ENCODE measurements around the gene EPHA7. TPM values are rescaled to one million over a fixed set of nuclear protein-coding genes. Genes with fewer than 3 reads are reported as not detected.

The EPHA7 gene
- polyA plus RNA-seq, 2 of the 4 experiments (the other 2 are of a cell fraction): 0.45 to 0.56 TPM

DNA sequence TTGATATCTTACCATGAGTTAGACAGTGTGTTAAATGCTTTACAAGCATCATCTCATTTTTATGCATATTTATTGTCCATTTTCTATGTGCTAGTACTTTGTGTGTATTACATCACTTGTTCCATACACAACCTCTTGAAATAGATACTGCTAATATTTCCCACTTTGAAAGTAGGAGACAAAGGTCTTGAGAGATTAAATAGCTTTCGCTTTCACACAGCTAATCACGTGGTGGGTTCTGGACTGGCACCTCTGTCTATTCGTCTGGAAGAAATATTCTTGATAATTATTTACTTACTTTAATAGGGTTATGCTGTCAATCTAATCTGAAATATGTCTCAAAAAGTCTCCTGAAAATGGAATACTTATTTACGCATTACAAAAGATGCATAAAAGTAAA lies 30.2 kb downstream of the EPHA7 start:
- no peak for FAIRE-seq

DNA sequence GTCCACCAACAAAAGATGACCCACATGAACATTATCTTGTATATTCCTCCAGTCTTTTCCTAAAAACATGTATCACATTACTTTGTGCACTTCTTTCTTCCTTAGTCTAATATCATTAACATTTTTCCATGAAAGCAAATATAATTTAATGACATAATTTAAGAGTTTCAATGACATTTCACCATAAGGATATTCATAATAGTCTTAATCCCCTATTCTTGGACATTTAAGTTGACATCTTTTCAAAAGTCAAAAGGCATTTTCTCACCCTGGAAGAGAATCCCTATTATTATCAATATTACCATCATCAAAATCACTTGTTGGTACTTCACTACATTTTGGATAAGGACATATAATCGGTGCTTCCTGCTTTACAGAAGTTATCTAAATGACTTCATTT lies 31.3 kb downstream of the EPHA7 start:
- TF ChIP-seq ZSCAN20 (CRISPR knock-in tag; IDR thresholded peaks at IDR 0.05) (no peak), SREBF2 (IDR thresholded peaks at IDR 0.05) (no peak), MYC (IDR thresholded peaks at IDR 0.05; ENCODE audit: borderline replicate concordance, low read length) (no peak), POLR2A (IDR thresholded peaks at IDR 0.05; ENCODE audit: low read length) (no peak), FOSB (CRISPR knock-in tag; IDR thresholded peaks at IDR 0.05) (no peak), KDM1A (IDR thresholded peaks at IDR 0.05; ENCODE audit: low read depth) (no peak), RNF2 (IDR thresholded peaks at IDR 0.05; ENCODE audit: borderline replicate concordance, low read depth) (no peak)
- DNase-seq (ENCODE audit: low read depth in 1 of 2, low spot score in 1 of 2) (no peak), ATAC-seq (no peak), FAIRE-seq (no peak)
- Histone ChIP-seq H3K4me1 (no peaks in the 10 kb centered on the region), H3K27ac (no peak overlapping the region), H3K9me3 (no peaks in the 10 kb centered on the region), H3K4me2 (no peak overlapping the region), H3K4me3 (no peak overlapping the region)
- WGBS (ENCODE audit: missing lambda C conversion rate): 9% methylated on average over 1 of the region's 1 CpG
- CTCF ChIA-PET: no interaction called here
- POLR2A ChIA-PET: no interaction called here

More for the DNA sequence above, 30.2 kb downstream of the EPHA7 start:
- Histone ChIP-seq H3K9me3 (no peaks in the 10 kb centered on the region), H3K27ac (no peak overlapping the region), H3K4me3 (no peak overlapping the region), H3K4me1 (no peaks in the 10 kb centered on the region), H3K4me2 (no peak overlapping the region)
- WGBS (ENCODE audit: missing lambda C conversion rate): 8% methylated on average over 4 of the region's 4 CpGs
- ChIA-PET CTCF (no interaction called here), POLR2A (no interaction called here)
- ATAC-seq (no peak), DNase-seq (ENCODE audit: low read depth in 1 of 2, low spot score in 1 of 2) (no peak)
- TF ChIP-seq HOXA7 (CRISPR knock-in tag; IDR thresholded peaks at IDR 0.05): no peak
- no peak for TF ChIP-seq BHLHE40 (IDR thresholded peaks at IDR 0.05; ENCODE audit: low read depth, low read length)

GRCh38 chr6:93376026-93376540 lies 43.3 kb downstream of the EPHA7 start:
- POLR2A ChIA-PET: no interaction called here
- no peak for ATAC-seq
- no peak for FAIRE-seq
- no peak overlapping the region for H3K27ac ChIP-seq
- no peaks in the 10 kb centered on the region for H3K9me3 ChIP-seq
- 14% methylated on average over 3 of the region's 3 CpGs for WGBS (ENCODE audit: missing lambda C conversion rate)
- TF ChIP-seq JUN (IDR thresholded peaks at IDR 0.05) (no peak), PHF8 (IDR thresholded peaks at IDR 0.05; ENCODE audit: borderline replicate concordance, low read depth) (no peak), CBX8 (IDR thresholded peaks at IDR 0.05) (no peak), CHD2 (IDR thresholded peaks at IDR 0.05; ENCODE audit: low read length, partially characterized antibody) (no peak), SREBF2 (IDR thresholded peaks at IDR 0.05) (no peak), HOXB5 (CRISPR knock-in tag; IDR thresholded peaks at IDR 0.05) (no peak)
- no peak for DNase-seq (ENCODE audit: low read depth in 1 of 2, low spot score in 1 of 2)
- H3K4me3 ChIP-seq: no peak overlapping the region
- H3K4me2 ChIP-seq: no peak overlapping the region
- no peaks in the 10 kb centered on the region for H3K4me1 ChIP-seq
- CTCF ChIA-PET: no interaction called here

DNA sequence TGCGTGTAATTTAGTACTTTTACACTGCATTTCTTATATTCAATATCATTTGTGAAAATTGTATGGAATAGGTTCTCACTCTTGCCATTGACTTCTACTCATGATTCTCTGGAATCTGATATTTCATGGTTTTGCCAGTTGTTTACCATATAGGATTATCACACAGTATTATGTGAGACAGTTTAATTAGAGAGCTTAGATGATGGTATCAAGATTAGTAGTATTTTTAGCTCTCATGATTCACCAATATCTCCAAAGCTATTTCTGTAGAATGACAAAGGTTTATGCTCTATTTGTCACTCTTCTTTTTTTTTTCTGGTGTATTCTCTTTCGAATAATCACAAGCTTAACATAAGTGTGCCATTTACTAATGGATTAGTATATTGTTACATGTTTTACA lies 45.9 kb downstream of the EPHA7 start:
- no peak overlapping the region for H3K4me3 ChIP-seq
- no peaks in the 10 kb centered on the region for H3K9me3 ChIP-seq
- ChIA-PET CTCF (no interaction called here), POLR2A (no interaction called here)
- DNase-seq (ENCODE audit: low read depth in 1 of 2, low spot score in 1 of 2): no peak
- ATAC-seq: no peak
- H3K27ac ChIP-seq: no peak overlapping the region
- FAIRE-seq: no peak
- no peak overlapping the region for H3K4me2 ChIP-seq
- WGBS (ENCODE audit: missing lambda C conversion rate): 20% methylated on average over 2 of the region's 2 CpGs
- H3K4me1 ChIP-seq: no peaks in the 10 kb centered on the region
- TF ChIP-seq FOSL2 (IDR thresholded peaks at IDR 0.05) (no peak), FOSL2 (CRISPR knock-in tag; IDR thresholded peaks at IDR 0.05) (no peak), HEYL (CRISPR knock-in tag; IDR thresholded peaks at IDR 0.05) (no peak), HMGXB4 (CRISPR knock-in tag; IDR thresholded peaks at IDR 0.05; ENCODE audit: borderline replicate concordance) (no peak), POLR2A (IDR thresholded peaks at IDR 0.05; ENCODE audit: low read length) (no peak), CEBPB (IDR thresholded peaks at IDR 0.05) (no peak), ZFP36 (IDR thresholded peaks at IDR 0.05; ENCODE audit: borderline replicate concordance, partially characterized antibody) (no peak), KDM5A (IDR thresholded peaks at IDR 0.05) (no peak), ESRRA (IDR thresholded peaks at IDR 0.05; ENCODE audit: borderline replicate concordance, low read length) (no peak), TP53 (CRISPR knock-in tag; IDR thresholded peaks at IDR 0.05) (no peak), ZNF302 (CRISPR knock-in tag; IDR thresholded peaks at IDR 0.05) (no peak), NR3C1 (IDR thresholded peaks at IDR 0.05) (no peak)
